GM13977 (cell line): ENCODE results near the gene SNAPC2.
"Not testable (repeated sequence)": the region's sequence is repeated elsewhere in the genome, so short reads cannot be mapped to it uniquely, and the experiment has no call there.

Experiments
- DNase-seq: peaks from one replicate; pipeline ENCODE4 v3.0.0; 2012; ENCODE audit warnings: low spot score
- CTCF ChIP-seq: IDR thresholded peaks from 2 replicates; pipeline ENCODE4 v1.5.1; 2012; ENCODE audit warnings: mild to moderate bottlenecking, control low read depth; ENCODE audit not compliant: insufficient read depth; ENCODE audit errors: extremely low read depth, missing control alignments
- in situ Hi-C: fragments of 300-500 bp; cut with MboI; formaldehyde crosslinking; loops from one replicate; pipeline ENCODE4 v1.12.0; 2022; ENCODE audit warnings: low sequenced_read_pairs, low pct_unique_long_range_greater_than_20kb, mixed read lengths, inconsistent platforms; ENCODE audit not compliant: unreplicated experiment

Gene SNAPC2

GRCh38 chr19:7917267-7918061 is 2.7 kb upstream of the SNAPC2 start:
- peak; percentile 83 for DNase-seq
- peak; percentile 72 for TF ChIP-seq CTCF
- in situ Hi-C loops: no loop called here

GRCh38 chr19:7918062-7918614 is 2.0 kb upstream of the SNAPC2 start:
- in situ Hi-C loops, DNase-seq: not testable (repeated sequence)

- TF ChIP-seq CTCF: no peak
- in situ Hi-C loops: no loop called here
- DNase-seq: no peak
These were observed 1.3 kb upstream of the SNAPC2 start for GRCh38 chr19:7918615-7919421.

GRCh38 chr19:7920519-7921301 is 572 bp downstream of the SNAPC2 start:
- in situ Hi-C loops: no loop called here
- TF ChIP-seq CTCF: no peak
- DNase-seq: peak; percentile 99

GRCh38 chr19:7921302-7921966 is 1.3 kb downstream of the SNAPC2 start:
- in situ Hi-C loops: no loop called here
- no peak for TF ChIP-seq CTCF
- DNase-seq: no peak

GRCh38 chr19:7921967-7922835 is 2.1 kb downstream of the SNAPC2 start:
- no peak for TF ChIP-seq CTCF
- DNase-seq: no peak
- in situ Hi-C loops: no loop called here
